ENCODE results near the gene HAGHL. TPM values are rescaled to one million over a fixed set of nuclear protein-coding genes. Genes with fewer than 3 reads are reported as not detected.

HAGHL gene
- total and polyA plus RNA-seq, 2 donors (not counting 3 experiments of a cell fraction or from before 2014, with no cell fraction given): 6.3 to 6.8 TPM

DNA sequence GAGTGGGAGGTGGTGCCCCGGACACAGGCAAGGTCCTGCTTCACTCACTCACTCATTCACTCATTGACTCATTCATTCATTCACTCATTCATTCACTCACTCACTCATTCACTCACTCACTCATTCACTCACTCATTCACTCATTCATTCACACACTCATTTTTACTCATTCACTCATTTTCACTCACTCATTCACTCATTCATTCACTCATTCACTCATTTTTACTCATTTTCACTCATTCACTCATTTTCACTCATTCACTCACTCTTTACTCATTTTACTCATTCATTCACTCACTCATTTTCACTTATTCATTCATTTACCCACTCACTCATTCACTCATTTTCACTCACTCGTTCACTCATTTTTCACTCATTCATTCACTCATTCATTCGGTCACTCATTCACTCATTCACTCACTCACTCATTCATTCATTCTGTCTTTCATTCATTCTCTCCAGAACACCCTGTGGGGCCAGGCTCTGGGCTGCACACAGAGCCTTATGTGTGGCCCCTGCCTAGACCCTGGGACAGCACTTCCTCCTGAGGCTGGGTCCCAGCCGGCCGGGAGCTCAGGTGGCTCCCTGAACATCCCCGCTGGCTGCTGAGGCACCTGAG is 52.1 kb downstream of the HAGHL start:
- no peaks in the 10 kb centered on the region for H3K36me3 ChIP-seq (ENCODE audit: control insufficient read depth in 2 of 2, extremely low read depth in 1 of 2, insufficient read depth in 2 of 2, low read length in 2 of 2)
- H3K27ac ChIP-seq (ENCODE audit: insufficient read depth, low read depth, low read length): no peak overlapping the region
- no peak overlapping the region for H3K4me3 ChIP-seq (replicated peaks in 1 of 3; ENCODE audit: insufficient read depth in 1 of 3, low read depth in 1 of 3, low read length in 3 of 3)
- H3K4me1 ChIP-seq (ENCODE audit: control insufficient read depth, extremely low read depth, insufficient read depth, low read length): no peaks in the 10 kb centered on the region
- no peak for TF ChIP-seq EZH2 (IDR thresholded peaks at IDR 0.05; ENCODE audit: borderline replicate concordance, low read depth, low read length, severe bottlenecking)
- no peak for TF ChIP-seq GATA2 (IDR thresholded peaks at IDR 0.05; ENCODE audit: insufficient read depth, insufficient read length, low read depth, low read length)
- TF ChIP-seq MYC (IDR thresholded peaks at IDR 0.05; ENCODE audit: low read depth, low read length): no peak
- TF ChIP-seq POLR2A (IDR thresholded peaks at IDR 0.05; ENCODE audit: low read depth, low read length): no peak
- no peak for TF ChIP-seq FOS (IDR thresholded peaks at IDR 0.05; ENCODE audit: borderline replicate concordance, insufficient read depth, low read length)
- no peak for TF ChIP-seq MAX (IDR thresholded peaks at IDR 0.05; ENCODE audit: insufficient read depth, insufficient read length)
- no peak for TF ChIP-seq POLR2AphosphoS5 (IDR thresholded peaks at IDR 0.05; ENCODE audit: insufficient read depth, low read depth, low read length)
- TF ChIP-seq JUN (IDR thresholded peaks at IDR 0.05; ENCODE audit: borderline replicate concordance, insufficient read depth, insufficient read length, low read depth): no peak
- no peak for TF ChIP-seq CTCF (IDR thresholded peaks at IDR 0.05; ENCODE audit: extremely low read depth in 1 of 2, insufficient read depth in 1 of 2, low read depth in 1 of 2, low read length in 2 of 2)
- dilution Hi-C loops (cut with MboI; ENCODE audit: extremely low pct_ligation_motif_present, low sequenced_read_pairs) (no loop called here), intact Hi-C loops (cut with micrococcal nuclease) (no loop called here)
- CTCF ChIA-PET: interaction anchor here (0.5 kb wide), 1 partner anchor 51 kb away, joined by 3 read pairs; no protein-coding TSS in a partner anchor
- DNase-seq (ENCODE audit: low read depth, low spot score) (no peak), FAIRE-seq (no peak)
- no peaks in the 10 kb centered on the region for H4K20me1 ChIP-seq (replicated peaks; ENCODE audit: control insufficient read depth, extremely low read depth, insufficient read depth, low read length)
- H2AFZ ChIP-seq (ENCODE audit: low read depth, low read length): no peak overlapping the region
- POLR2A ChIA-PET: no interaction called here
- no peaks in the 10 kb centered on the region for H3K9me3 ChIP-seq (replicated peaks; ENCODE audit: control insufficient read depth, insufficient read depth, low read length)
- H3K9ac ChIP-seq (replicated peaks; ENCODE audit: extremely low read depth, insufficient read depth, low read length): no peak overlapping the region
- no TSS peak for BruUV-seq (replicated peaks)
- H3K79me2 ChIP-seq (ENCODE audit: control insufficient read depth, insufficient read depth, low read length): no peaks in the 10 kb centered on the region
- no peak overlapping the region for H3K4me2 ChIP-seq (ENCODE audit: insufficient read depth, low read length)
- H3K27me3 ChIP-seq (ENCODE audit: control insufficient read depth in 2 of 2, insufficient read depth in 2 of 2, low read length in 2 of 2): no peaks in the 10 kb centered on the region
- no peaks in the 10 kb centered on the region for H3K9me1 ChIP-seq (replicated peaks; ENCODE audit: control insufficient read depth, extremely low read depth, insufficient read depth, low read length)

MicroRNAs within 50 kb of the gene (microRNA counts, 767-probe panel; counts per million panel counts)
- microRNA hsa-miR-662: 723 counts per million, percentile 96 among the panel's probes with 10 or more counts

Small RNA genes lying within 50 kb of the gene (microRNA-seq; reads per million reads assigned to microRNA genes)
- not detected for gene MIR662 (ENCODE audit: borderline number of aligned reads, borderline replicate concordance)

Small RNA genes lying within 50 kb of the gene (small RNA-seq; reads per million reads assigned to genes)
- not detected for gene MIR662 (ENCODE audit: insufficient read depth, insufficient read length, low read depth, low replicate concordance)

Other genes with a start within 250 kb of the HAGHL start
- gene CAPN15, start 199.4 kb upstream of the HAGHL start, total RNA-seq: 65.0 and 70.1 TPM in 2 replicates
- 33.9 and 48.6 TPM in 2 replicates for gene CAPN15, start 199.4 kb upstream of the HAGHL start, polyA plus RNA-seq
- gene PRR35, start 166.7 kb upstream of the HAGHL start, total RNA-seq: not detected in 2 replicates
- not detected in 2 replicates for gene PRR35, start 166.7 kb upstream of the HAGHL start, polyA plus RNA-seq
- 0.30 and 0.73 TPM in 2 replicates for gene NHLRC4, start 160.1 kb upstream of the HAGHL start, total RNA-seq
- 0.94 and 0.96 TPM in 2 replicates for gene NHLRC4, start 160.1 kb upstream of the HAGHL start, polyA plus RNA-seq
- gene PIGQ, start 157.1 kb upstream of the HAGHL start, total RNA-seq: 56.8 and 67.7 TPM in 2 replicates
- 66.9 and 82.9 TPM in 2 replicates for gene PIGQ, start 157.1 kb upstream of the HAGHL start, polyA plus RNA-seq
- 16.7 and 18.8 TPM in 2 replicates for gene RAB40C, start 137.0 kb upstream of the HAGHL start, total RNA-seq
- gene RAB40C, start 137.0 kb upstream of the HAGHL start, polyA plus RNA-seq: 12.4 and 16.3 TPM in 2 replicates
- gene WFIKKN1, start 96.1 kb upstream of the HAGHL start, total RNA-seq: 0.28 and 0.40 TPM in 2 replicates
- gene WFIKKN1, start 96.1 kb upstream of the HAGHL start, polyA plus RNA-seq: 0.03 and 0.06 TPM in 2 replicates
- gene METTL26, start 90.8 kb upstream of the HAGHL start, total RNA-seq: 112 and 114 TPM in 2 replicates
- gene METTL26, start 90.8 kb upstream of the HAGHL start, polyA plus RNA-seq: 138 and 215 TPM in 2 replicates
- gene MCRIP2, start 85.3 kb upstream of the HAGHL start, total RNA-seq: 12.9 and 17.1 TPM in 2 replicates
- gene MCRIP2, start 85.3 kb upstream of the HAGHL start, polyA plus RNA-seq: 18.9 and 29.9 TPM in 2 replicates
- gene WDR90, start 77.7 kb upstream of the HAGHL start, total RNA-seq: 50.0 and 51.8 TPM in 2 replicates
- gene WDR90, start 77.7 kb upstream of the HAGHL start, polyA plus RNA-seq: 22.2 and 29.2 TPM in 2 replicates
- 96.0 and 106 TPM in 2 replicates for gene RHOT2, start 59.0 kb upstream of the HAGHL start, total RNA-seq
- 139 and 190 TPM in 2 replicates for gene RHOT2, start 59.0 kb upstream of the HAGHL start, polyA plus RNA-seq
- gene RHBDL1, start 51.4 kb upstream of the HAGHL start, total RNA-seq: 1.8 TPM in 2 replicates
- gene RHBDL1, start 51.4 kb upstream of the HAGHL start, polyA plus RNA-seq: 1.1 and 1.8 TPM in 2 replicates
- 105 and 107 TPM in 2 replicates for gene STUB1, start 46.7 kb upstream of the HAGHL start, total RNA-seq
- gene STUB1, start 46.7 kb upstream of the HAGHL start, polyA plus RNA-seq: 147 and 152 TPM in 2 replicates
- gene JMJD8, start 42.8 kb upstream of the HAGHL start, total RNA-seq: 53.4 and 55.1 TPM in 2 replicates
- 102 and 125 TPM in 2 replicates for gene JMJD8, start 42.8 kb upstream of the HAGHL start, polyA plus RNA-seq
- gene WDR24, start 36.7 kb upstream of the HAGHL start, total RNA-seq: 9.9 and 11.2 TPM in 2 replicates
- gene WDR24, start 36.7 kb upstream of the HAGHL start, polyA plus RNA-seq: 9.9 and 14.1 TPM in 2 replicates
- 0.22 TPM in 1 of 2 replicates, not detected in the other for gene FBXL16, start 21.3 kb upstream of the HAGHL start, total RNA-seq
- gene FBXL16, start 21.3 kb upstream of the HAGHL start, polyA plus RNA-seq: 0.07 and 0.18 TPM in 2 replicates
- 14.1 and 16.1 TPM in 2 replicates for gene METRN, start 12.0 kb upstream of the HAGHL start, total RNA-seq
- gene METRN, start 12.0 kb upstream of the HAGHL start, polyA plus RNA-seq: 10.0 and 23.4 TPM in 2 replicates
- 26.1 and 29.1 TPM in 2 replicates for gene ANTKMT, start 6.0 kb upstream of the HAGHL start, total RNA-seq
- 27.9 and 40.5 TPM in 2 replicates for gene ANTKMT, start 6.0 kb upstream of the HAGHL start, polyA plus RNA-seq
- 0.53 and 1.3 TPM in 2 replicates for gene CCDC78, start 663 bp upstream of the HAGHL start, total RNA-seq
- 0.50 and 1.2 TPM in 2 replicates for gene CCDC78, start 663 bp upstream of the HAGHL start, polyA plus RNA-seq
- 31.2 and 33.8 TPM in 2 replicates for gene CIAO3, start 13.9 kb downstream of the HAGHL start, total RNA-seq
- gene CIAO3, start 13.9 kb downstream of the HAGHL start, polyA plus RNA-seq: 23.1 and 29.1 TPM in 2 replicates
- not detected in 2 replicates for gene MSLN, start 33.6 kb downstream of the HAGHL start, total RNA-seq
- not detected in 2 replicates for gene MSLN, start 33.6 kb downstream of the HAGHL start, polyA plus RNA-seq
- 42.3 and 46.2 TPM in 2 replicates for gene RPUSD1, start 61.3 kb downstream of the HAGHL start, total RNA-seq
- 55.8 and 69.0 TPM in 2 replicates for gene RPUSD1, start 61.3 kb downstream of the HAGHL start, polyA plus RNA-seq
- gene CHTF18, start 61.5 kb downstream of the HAGHL start, total RNA-seq: 58.6 and 69.5 TPM in 2 replicates
- gene CHTF18, start 61.5 kb downstream of the HAGHL start, polyA plus RNA-seq: 33.0 and 45.3 TPM in 2 replicates
- not detected in 2 replicates for gene GNG13, start 73.6 kb downstream of the HAGHL start, total RNA-seq
- gene GNG13, start 73.6 kb downstream of the HAGHL start, polyA plus RNA-seq: not detected in 2 replicates
- gene LMF1, start 243.9 kb downstream of the HAGHL start, total RNA-seq: 12.5 and 17.8 TPM in 2 replicates
- 14.3 and 17.8 TPM in 2 replicates for gene LMF1, start 243.9 kb downstream of the HAGHL start, polyA plus RNA-seq